CD4-positive, CD25-positive, alpha-beta regulatory T cell (primary cell): ENCODE results near the gene THOC1. TPM values are rescaled to one million over a fixed set of nuclear protein-coding genes. Genes with fewer than 3 reads are reported as not detected.
A peak's percentile ranks its signal among the peaks of the same experiment; 100 is the strongest.
"Not testable (repeated sequence)": the region's sequence is repeated elsewhere in the genome, so short reads cannot be mapped to it uniquely, and the experiment has no call there.

Experiments used
- ATAC-seq, 2 donors: fragments of 150-1000 bp; cut with Tn5 transposase; one replicate each; pipeline ENCODE4 v1.10.0; 2021; ENCODE audit warnings: low read depth in 2 of 2, moderate number of reproducible peaks in 2 of 2, moderate library complexity in 1 of 2
- DNase-seq, 3 donors: peaks; one replicate each; pipeline versions ENCODE4 v3.0.0 to v3.0.0-alpha.2; 2012 to 2022; ENCODE audit warnings: mixed read lengths in 1 of 3
- H3K27ac ChIP-seq: one replicate; pipeline ENCODE4 v1.7.0; 2013; ENCODE audit warnings: mild to moderate bottlenecking, low read length; ENCODE audit not compliant: insufficient read depth, poor library complexity, severe bottlenecking
- H3K27me3 ChIP-seq: one replicate; pipeline ENCODE4 v1.7.0; 2013; ENCODE audit warnings: low read length; ENCODE audit not compliant: control insufficient read depth, insufficient read depth
- H3K36me3 ChIP-seq: one replicate; pipeline ENCODE4 v1.7.0; 2013; ENCODE audit warnings: mild to moderate bottlenecking, low read length, moderate library complexity; ENCODE audit not compliant: control insufficient read depth, insufficient read depth
- H3K4me1 ChIP-seq: 2 replicates; pipeline ENCODE4 v1.7.0; 2013; ENCODE audit warnings: mild to moderate bottlenecking, low read length; ENCODE audit not compliant: insufficient read depth, control insufficient read depth, poor library complexity, severe bottlenecking
- H3K4me3 ChIP-seq: one replicate; pipeline ENCODE4 v1.7.0; 2013; ENCODE audit warnings: low read depth, mild to moderate bottlenecking, low read length, moderate library complexity
- H3K9me3 ChIP-seq, 2 experiments: 1 replicate in 1 of 2; 2 replicates in 1 of 2; pipeline ENCODE4 v1.7.0; 2013; ENCODE audit warnings: low read length in 2 of 2, mild to moderate bottlenecking in 1 of 2, moderate library complexity in 1 of 2; ENCODE audit not compliant: control insufficient read depth in 2 of 2
- H3K27ac Mint-ChIP-seq, 3 donors: one replicate each; pipeline ENCODE4 v1.8.0; 2020 to 2022; ENCODE audit warnings: mild to moderate bottlenecking in 3 of 3, mixed read lengths in 3 of 3, moderate library complexity in 2 of 3
- H3K27me3 Mint-ChIP-seq: one replicate; pipeline ENCODE4 v1.8.0; 2022; ENCODE audit warnings: mild to moderate bottlenecking, mixed read lengths
- H3K36me3 Mint-ChIP-seq: one replicate; pipeline ENCODE4 v1.8.0; 2020; ENCODE audit warnings: mixed read lengths
- H3K4me1 Mint-ChIP-seq, 4 donors: one replicate each; pipeline ENCODE4 v1.8.0; 2020 to 2022; ENCODE audit warnings: mixed read lengths in 4 of 4, mild to moderate bottlenecking in 1 of 4
- H3K4me3 Mint-ChIP-seq, 4 donors: one replicate each; pipeline ENCODE4 v1.8.0; 2020 to 2022; ENCODE audit warnings: mild to moderate bottlenecking in 4 of 4, mixed read lengths in 4 of 4, moderate library complexity in 3 of 4
- H3K9me3 Mint-ChIP-seq, 7 donors: one replicate each; pipeline ENCODE4 v1.8.0; 2020 to 2022; ENCODE audit warnings: mixed read lengths in 7 of 7, mild to moderate bottlenecking in 3 of 7, moderate library complexity in 2 of 7
- polyA plus RNA-seq, 4 donors: library from polyadenylated mRNA; unstranded; fragments of 300-500 nt; fragmentation: Illumina TruSeq; gene quantifications; one replicate each; pipeline ENCODE4 v1.2.3, GENCODE V29; 2021
- total RNA-seq: library from RNA; stranded (reverse); gene quantifications from one replicate; pipeline ENCODE4 v1.2.3, GENCODE V29; 2022

The THOC1 gene, protein sequence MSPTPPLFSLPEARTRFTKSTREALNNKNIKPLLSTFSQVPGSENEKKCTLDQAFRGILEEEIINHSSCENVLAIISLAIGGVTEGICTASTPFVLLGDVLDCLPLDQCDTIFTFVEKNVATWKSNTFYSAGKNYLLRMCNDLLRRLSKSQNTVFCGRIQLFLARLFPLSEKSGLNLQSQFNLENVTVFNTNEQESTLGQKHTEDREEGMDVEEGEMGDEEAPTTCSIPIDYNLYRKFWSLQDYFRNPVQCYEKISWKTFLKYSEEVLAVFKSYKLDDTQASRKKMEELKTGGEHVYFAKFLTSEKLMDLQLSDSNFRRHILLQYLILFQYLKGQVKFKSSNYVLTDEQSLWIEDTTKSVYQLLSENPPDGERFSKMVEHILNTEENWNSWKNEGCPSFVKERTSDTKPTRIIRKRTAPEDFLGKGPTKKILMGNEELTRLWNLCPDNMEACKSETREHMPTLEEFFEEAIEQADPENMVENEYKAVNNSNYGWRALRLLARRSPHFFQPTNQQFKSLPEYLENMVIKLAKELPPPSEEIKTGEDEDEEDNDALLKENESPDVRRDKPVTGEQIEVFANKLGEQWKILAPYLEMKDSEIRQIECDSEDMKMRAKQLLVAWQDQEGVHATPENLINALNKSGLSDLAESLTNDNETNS
- total RNA-seq (86.3 TPM), polyA plus RNA-seq (10 to 100 TPM; 14.9 to 22.8 (median 16.6) TPM)

DNA sequence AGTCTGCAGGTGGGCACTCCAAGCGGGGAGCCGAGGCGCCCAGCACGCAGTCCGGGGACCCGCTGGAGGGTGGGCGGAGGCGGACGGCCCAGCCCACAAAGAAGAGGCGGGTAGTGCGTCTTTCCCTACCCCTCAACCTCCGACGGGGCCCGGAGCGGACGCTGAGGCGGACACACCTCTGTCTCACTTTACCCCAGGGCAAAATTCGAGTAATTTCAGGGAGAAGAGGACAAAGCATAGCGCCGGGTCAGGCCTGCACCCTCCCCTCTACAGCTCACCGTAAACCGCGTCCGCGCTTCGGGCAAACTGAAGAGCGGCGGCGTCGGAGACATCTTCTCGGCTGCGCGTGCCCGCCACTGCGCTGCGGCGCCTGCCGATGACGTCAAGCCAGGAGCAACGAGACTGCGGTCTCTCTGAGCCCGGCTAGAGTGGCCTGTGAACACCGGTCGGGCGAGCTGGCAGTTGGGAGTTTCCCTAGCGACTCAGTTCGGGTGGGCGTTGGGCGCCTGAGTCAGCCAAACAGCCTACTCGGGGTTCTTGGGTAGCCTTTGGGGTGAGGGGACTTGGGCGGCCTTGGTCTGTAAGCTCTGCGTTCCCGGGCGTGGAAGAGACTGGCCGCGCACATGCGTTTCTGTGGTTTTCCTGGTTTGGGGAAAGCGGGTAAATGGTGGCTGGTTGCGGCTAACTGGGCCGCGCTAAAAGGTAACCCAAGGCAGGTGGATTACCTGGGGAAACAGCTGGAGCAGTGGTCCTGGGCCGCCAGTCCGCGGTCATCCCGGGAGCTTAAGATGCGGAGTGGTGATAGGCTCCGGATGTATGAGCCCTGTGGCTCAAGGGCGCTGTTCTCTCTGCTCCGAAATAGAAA is at the start of gene THOC1:
TSS of gene THOC1 (minus strand) at position 360 of the 865 bp plus-strand sequence. CDS start at position 332, 28 bp downstream.
- Histone ChIP-seq H3K9me3 (no peaks in the 10 kb centered on the region), H3K4me3 (peak within 1 kb of the TSS; percentile 94), H3K36me3 (peaks cover 20% of the 10 kb centered on the region), H3K27ac (peak within 1 kb of the TSS; percentile 96), H3K27me3 (no peaks in the 10 kb centered on the region), H3K4me1 (peaks cover 20% of the 10 kb centered on the region)
- Mint-ChIP-seq H3K27me3 (peaks cover 4% of the 10 kb centered on the region), H3K9me3 (no peaks in the 10 kb centered on the region), H3K4me1 (peaks cover 15 to 53% (median 34%) of the 10 kb centered on the region in 4 donors), H3K4me3 (peak within 1 kb of the TSS; percentile 96 to 100 (median 100)), H3K36me3 (peaks cover 14% of the 10 kb centered on the region), H3K27ac (peak within 1 kb of the TSS; percentile 99 to 100 (median 100))
- DNase-seq (peak; percentile 88 to 94 (median 93)), ATAC-seq (peak; percentile 94 to 95)

DNA sequence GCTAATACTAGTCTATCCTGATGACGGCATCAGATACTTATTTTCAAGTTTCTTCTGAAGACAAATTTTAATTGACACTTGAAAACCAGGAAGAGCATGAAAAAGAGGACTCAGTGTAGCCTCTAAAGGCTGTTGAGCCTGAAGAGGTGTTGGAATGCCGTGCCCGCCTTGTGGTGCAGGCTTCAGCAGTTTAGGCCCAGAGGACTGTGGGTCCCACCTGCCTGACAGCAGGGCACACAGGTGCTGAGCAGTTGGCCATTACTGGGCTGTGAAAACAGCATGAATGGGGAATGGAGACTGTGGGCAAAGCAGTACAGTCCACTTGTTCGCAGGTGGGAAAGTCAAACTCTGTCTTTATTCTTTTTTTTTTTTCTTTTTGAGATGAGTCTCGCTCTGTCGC is 49.8 kb upstream of the THOC1 start:
- Histone ChIP-seq H3K27ac (no peak overlapping the region), H3K4me1 (no peaks in the 10 kb centered on the region), H3K9me3 (no peaks in the 10 kb centered on the region), H3K36me3 (no peaks in the 10 kb centered on the region), H3K27me3 (no peaks in the 10 kb centered on the region), H3K4me3 (no peak overlapping the region)
- peaks cover 14% of the 10 kb centered on the region for H3K27me3 Mint-ChIP-seq
- peaks cover 0 to 4% (median 0%) of the 10 kb centered on the region in 7 donors for H3K9me3 Mint-ChIP-seq
- H3K4me1 Mint-ChIP-seq, result peaks cover 0 to 6% (median 0%) of the 10 kb centered on the region in 4 donors
- H3K27ac Mint-ChIP-seq, result no peak overlapping the region
- H3K36me3 Mint-ChIP-seq, result no peaks in the 10 kb centered on the region
- ATAC-seq, result no peak
- DNase-seq, result no peak
- no peak overlapping the region for H3K4me3 Mint-ChIP-seq

- H3K36me3 Mint-ChIP-seq, result no peaks in the 10 kb centered on the region
- no peaks in the 10 kb centered on the region for H3K9me3 ChIP-seq
- peaks cover 0 to 2% (median 0%) of the 10 kb centered on the region in 7 donors for H3K9me3 Mint-ChIP-seq
- H3K27ac ChIP-seq, result no peak overlapping the region
- no peaks in the 10 kb centered on the region for H3K4me1 Mint-ChIP-seq
- H3K4me1 ChIP-seq, result no peaks in the 10 kb centered on the region
- no peak overlapping the region for H3K27ac Mint-ChIP-seq
- ATAC-seq (no peak), DNase-seq (no peak)
- no peak overlapping the region for H3K4me3 Mint-ChIP-seq
- H3K4me3 ChIP-seq, result no peak overlapping the region
- H3K27me3 Mint-ChIP-seq, result peaks cover 7% of the 10 kb centered on the region
- no peaks in the 10 kb centered on the region for H3K27me3 ChIP-seq
- no peaks in the 10 kb centered on the region for H3K36me3 ChIP-seq
These were observed 48.5 kb upstream of the THOC1 start for GRCh38 chr18:316393-316792.

GRCh38 chr18:313931-314330 is 46.1 kb upstream of the THOC1 start:
- no peaks in the 10 kb centered on the region for H3K4me1 Mint-ChIP-seq
- no peak overlapping the region for H3K27ac Mint-ChIP-seq
- ATAC-seq, result no peak
- no peaks in the 10 kb centered on the region for H3K4me1 ChIP-seq
- H3K36me3 Mint-ChIP-seq, result no peaks in the 10 kb centered on the region
- no peaks in the 10 kb centered on the region for H3K27me3 ChIP-seq
- H3K27me3 Mint-ChIP-seq, result peaks cover 8% of the 10 kb centered on the region
- H3K9me3 Mint-ChIP-seq, result peaks cover 0 to 2% (median 0%) of the 10 kb centered on the region in 7 donors
- DNase-seq, result no peak
- no peak overlapping the region for H3K4me3 Mint-ChIP-seq
- no peaks in the 10 kb centered on the region for H3K9me3 ChIP-seq
- no peaks in the 10 kb centered on the region for H3K36me3 ChIP-seq
- no peak overlapping the region for H3K4me3 ChIP-seq
- H3K27ac ChIP-seq, result no peak overlapping the region

DNA sequence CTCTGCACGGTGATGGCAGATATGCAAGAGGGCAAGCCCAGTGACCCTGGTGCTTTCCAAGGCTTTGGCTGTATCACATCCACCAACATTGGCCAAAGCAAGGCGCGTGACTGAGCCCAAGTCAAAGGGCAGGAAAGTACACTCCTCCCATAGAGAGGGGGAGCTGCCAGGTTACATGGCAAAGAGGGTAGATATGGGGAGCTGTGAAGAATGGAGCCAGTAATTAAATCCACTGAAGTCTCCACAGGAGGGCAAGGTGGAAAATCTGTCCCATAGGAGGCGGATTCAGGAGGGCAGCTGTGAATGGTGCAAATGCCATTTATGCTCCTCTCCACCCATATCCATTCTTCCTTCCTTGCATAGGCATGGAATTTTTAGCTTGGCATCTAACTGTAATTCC is 44.6 kb upstream of the THOC1 start:
- Mint-ChIP-seq H3K36me3 (no peaks in the 10 kb centered on the region), H3K27me3 (peaks cover 14% of the 10 kb centered on the region), H3K4me1 (no peaks in the 10 kb centered on the region), H3K27ac (peak overlapping the region in 1 of 3 donors; percentile 70), H3K4me3 (no peak overlapping the region), H3K9me3 (peaks cover 0 to 2% (median 0%) of the 10 kb centered on the region in 7 donors)
- ATAC-seq, result no peak
- Histone ChIP-seq H3K9me3 (no peaks in the 10 kb centered on the region), H3K4me1 (no peaks in the 10 kb centered on the region), H3K4me3 (no peak overlapping the region), H3K36me3 (no peaks in the 10 kb centered on the region), H3K27me3 (no peaks in the 10 kb centered on the region), H3K27ac (no peak overlapping the region)
- DNase-seq, result no peak

GRCh38 chr18:310042-310441 is 42.2 kb upstream of the THOC1 start:
- H3K27me3 ChIP-seq, result no peaks in the 10 kb centered on the region
- no peaks in the 10 kb centered on the region for H3K9me3 ChIP-seq
- DNase-seq, result no peak
- H3K4me1 Mint-ChIP-seq, result no peaks in the 10 kb centered on the region
- no peak for ATAC-seq
- no peak overlapping the region for H3K4me3 ChIP-seq
- H3K4me1 ChIP-seq, result no peaks in the 10 kb centered on the region
- H3K27ac ChIP-seq, result no peak overlapping the region
- no peaks in the 10 kb centered on the region for H3K36me3 ChIP-seq
- H3K4me3 Mint-ChIP-seq, result no peak overlapping the region
- H3K27me3 Mint-ChIP-seq, result peaks cover 9% of the 10 kb centered on the region
- no peak overlapping the region for H3K27ac Mint-ChIP-seq
- no peaks in the 10 kb centered on the region for H3K9me3 Mint-ChIP-seq
- H3K36me3 Mint-ChIP-seq, result no peaks in the 10 kb centered on the region

- peaks cover 12% of the 10 kb centered on the region for H3K27me3 Mint-ChIP-seq
- DNase-seq, H3K9me3 Mint-ChIP-seq, H3K36me3 Mint-ChIP-seq, H3K4me3 Mint-ChIP-seq, H3K4me1 ChIP-seq, H3K27me3 ChIP-seq, H3K27ac ChIP-seq, H3K4me1 Mint-ChIP-seq, H3K36me3 ChIP-seq, H3K27ac Mint-ChIP-seq, H3K4me3 ChIP-seq, ATAC-seq, H3K9me3 ChIP-seq: not testable (repeated sequence)
These were observed 40.2 kb upstream of the THOC1 start for GRCh38 chr18:308086-308485.
